ENCODE measurements around the gene RHOT2. TPM values are rescaled to one million over a fixed set of nuclear protein-coding genes. Genes with fewer than 3 reads are reported as not detected.

The RHOT2 gene
- total RNA-seq, 1 experiment from 2014 or later = 184 TPM

- DNase-seq (ENCODE audit: low spot score) = no peak
- CTCF ChIA-PET = no interaction called here
- TF ChIP-seq CTCF (conservative IDR thresholded peaks at IDR 0.05; ENCODE audit: low read depth, low read length) (no peak), EZH2 (IDR thresholded peaks at IDR 0.05; ENCODE audit: borderline replicate concordance, low read depth, low read length, poor library complexity, severe bottlenecking) (no peak)
- Histone ChIP-seq H3K9me3 (ENCODE audit: low read depth, low read length, poor library complexity, severe bottlenecking) (no peaks in the 10 kb centered on the region), H3K27me3 (replicated peaks; ENCODE audit: insufficient read depth, low read depth, low read length, poor library complexity) (no peaks in the 10 kb centered on the region), H3K4me3 (ENCODE audit: low read depth, low read length, poor library complexity, severe bottlenecking) (peak overlapping the region; percentile 63), H3K36me3 (ENCODE audit: insufficient read depth, low read length, poor library complexity, severe bottlenecking) (peaks cover 27% of the 10 kb centered on the region), H3K27ac (ENCODE audit: low read depth, low read length, poor library complexity, severe bottlenecking) (peak overlapping the region; percentile 86), H3K4me1 (ENCODE audit: insufficient read depth, low read length, poor library complexity, severe bottlenecking) (peaks cover 33% of the 10 kb centered on the region)
- intact Hi-C loops (cut with micrococcal nuclease; ENCODE audit: unreplicated experiment) = no loop called here
- POLR2A ChIA-PET (ENCODE audit: low non-redundant PET) = no interaction called here
- no TSS peak for BruUV-seq (replicated peaks)
Measured at GRCh38 chr16:683396-684070, 15.6 kb downstream of the RHOT2 start.

- TF ChIP-seq CTCF (conservative IDR thresholded peaks at IDR 0.05; ENCODE audit: low read depth, low read length) (no peak), EZH2 (IDR thresholded peaks at IDR 0.05; ENCODE audit: borderline replicate concordance, low read depth, low read length, poor library complexity, severe bottlenecking) (no peak)
- ChIA-PET CTCF (no interaction called here), POLR2A (ENCODE audit: low non-redundant PET) (no interaction called here)
- Histone ChIP-seq H3K27me3 (replicated peaks; ENCODE audit: insufficient read depth, low read depth, low read length, poor library complexity) (no peaks in the 10 kb centered on the region), H3K4me1 (ENCODE audit: insufficient read depth, low read length, poor library complexity, severe bottlenecking) (peaks cover 33% of the 10 kb centered on the region), H3K4me3 (ENCODE audit: low read depth, low read length, poor library complexity, severe bottlenecking) (peak within 1 kb of the TSS; percentile 63), H3K36me3 (ENCODE audit: insufficient read depth, low read length, poor library complexity, severe bottlenecking) (peaks cover 27% of the 10 kb centered on the region), H3K27ac (ENCODE audit: low read depth, low read length, poor library complexity, severe bottlenecking) (peak within 1 kb of the TSS; percentile 86), H3K9me3 (ENCODE audit: low read depth, low read length, poor library complexity, severe bottlenecking) (no peaks in the 10 kb centered on the region)
- DNase-seq (ENCODE audit: low spot score) = peak; percentile 98
- no TSS peak for BruUV-seq (replicated peaks)
- intact Hi-C loops (cut with micrococcal nuclease; ENCODE audit: unreplicated experiment) = no loop called here
Measured at GRCh38 chr16:684071-684794, 16.3 kb downstream of the RHOT2 start, which contains the start of gene JMJD8. Gene JMJD8, minus strand, starts transcription at chr16:684334. Its CDS starts 15 bp downstream, at chr16:684319.

- intact Hi-C loops (cut with micrococcal nuclease; ENCODE audit: unreplicated experiment) = loop anchor here (5.0 kb wide), 1 partner anchor 293 kb away; no protein-coding TSS in a partner anchor
- no peak overlapping the region for H3K4me3 ChIP-seq (ENCODE audit: low read depth, low read length, poor library complexity, severe bottlenecking)
- DNase-seq (ENCODE audit: low spot score) = no peak
- H3K36me3 ChIP-seq (ENCODE audit: insufficient read depth, low read length, poor library complexity, severe bottlenecking) = peaks cover 27% of the 10 kb centered on the region
- TF ChIP-seq CTCF (conservative IDR thresholded peaks at IDR 0.05; ENCODE audit: low read depth, low read length) (no peak), EZH2 (IDR thresholded peaks at IDR 0.05; ENCODE audit: borderline replicate concordance, low read depth, low read length, poor library complexity, severe bottlenecking) (no peak)
- BruUV-seq (replicated peaks) = no TSS peak
- no peaks in the 10 kb centered on the region for H3K27me3 ChIP-seq (replicated peaks; ENCODE audit: insufficient read depth, low read depth, low read length, poor library complexity)
- H3K4me1 ChIP-seq (ENCODE audit: insufficient read depth, low read length, poor library complexity, severe bottlenecking) = peaks cover 32% of the 10 kb centered on the region
- no peak overlapping the region for H3K27ac ChIP-seq (ENCODE audit: low read depth, low read length, poor library complexity, severe bottlenecking)
- H3K9me3 ChIP-seq (ENCODE audit: low read depth, low read length, poor library complexity, severe bottlenecking) = no peaks in the 10 kb centered on the region
- ChIA-PET CTCF (no interaction called here), POLR2A (ENCODE audit: low non-redundant PET) (no interaction called here)
Measured at GRCh38 chr16:684961-685696, 17.2 kb downstream of the RHOT2 start.
